NT2/D1 (cell line): ENCODE measurements around the gene CDC42EP4.
"Not testable (repeated sequence)": the region's sequence is repeated elsewhere in the genome, so short reads cannot be mapped to it uniquely, and the experiment has no call there.

Experiments
- YY1 ChIP-seq: IDR thresholded peaks from 2 replicates; pipeline ENCODE4 v1.6.1; 2011; ENCODE audit not compliant: insufficient read length, insufficient read depth
- ZNF274 ChIP-seq: IDR thresholded peaks from 2 replicates; pipeline ENCODE4 v1.6.1; 2011; ENCODE audit warnings: mild to moderate bottlenecking, low read depth, low read length

GRCh38 chr17:73312887-73313286 lies 1.1 kb upstream of the CDC42EP4 start:
- TF ChIP-seq YY1, ZNF274: not testable (repeated sequence)
